NCI-H1417 treated with DMSO at 0.1 percent for 48 hours (cell line): ENCODE measurements around the gene MRTO4.
"Not testable (repeated sequence)": the region's sequence is repeated elsewhere in the genome, so short reads cannot be mapped to it uniquely, and the experiment has no call there.

Source experiments
- DNase-seq: peaks from one replicate; lab custom pipeline; 2025; lab: John Stamatoyannopoulos, UW

The MRTO4 gene

GRCh38 chr1:19273106-19273843 lies 21.7 kb downstream of the MRTO4 start:
- no peak for DNase-seq

DNA sequence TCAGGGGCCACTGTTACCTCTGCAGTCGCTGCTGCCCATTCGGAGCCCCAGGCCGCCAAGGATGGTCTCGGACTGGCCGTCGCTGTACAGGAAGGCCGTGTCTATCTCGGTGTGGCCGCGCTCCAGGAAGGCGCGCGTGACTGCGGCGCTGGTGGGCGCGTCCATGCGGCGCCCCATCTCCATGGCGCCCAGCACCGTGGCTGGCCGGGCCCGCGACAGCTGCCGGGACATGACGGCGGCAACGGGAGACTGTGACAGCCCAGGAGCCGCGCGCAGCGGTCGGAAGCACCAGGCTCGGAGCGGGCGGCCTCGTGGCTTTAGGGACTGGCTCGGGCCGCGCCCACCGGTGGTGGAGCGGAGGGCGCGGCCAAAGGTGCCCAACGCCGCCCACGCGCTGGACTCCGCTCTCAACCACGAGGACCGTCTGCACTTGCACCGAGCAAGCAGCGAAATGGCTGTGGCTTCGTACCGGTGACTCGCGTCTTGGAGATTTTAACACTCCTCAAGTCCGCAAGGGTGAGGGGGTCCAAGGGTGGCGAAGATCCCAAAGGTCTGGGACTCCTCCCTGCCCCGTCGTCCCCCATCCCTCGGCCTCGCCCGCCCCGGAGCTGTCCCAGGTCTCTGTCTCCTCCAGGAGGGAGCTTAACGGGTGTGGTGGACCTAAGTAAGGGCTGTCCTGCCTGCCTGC lies 22.4 kb downstream of the MRTO4 start:
- DNase-seq = not testable (repeated sequence)

GRCh38 chr1:19274636-19275035 lies 23.0 kb downstream of the MRTO4 start:
- no peak for DNase-seq

DNA sequence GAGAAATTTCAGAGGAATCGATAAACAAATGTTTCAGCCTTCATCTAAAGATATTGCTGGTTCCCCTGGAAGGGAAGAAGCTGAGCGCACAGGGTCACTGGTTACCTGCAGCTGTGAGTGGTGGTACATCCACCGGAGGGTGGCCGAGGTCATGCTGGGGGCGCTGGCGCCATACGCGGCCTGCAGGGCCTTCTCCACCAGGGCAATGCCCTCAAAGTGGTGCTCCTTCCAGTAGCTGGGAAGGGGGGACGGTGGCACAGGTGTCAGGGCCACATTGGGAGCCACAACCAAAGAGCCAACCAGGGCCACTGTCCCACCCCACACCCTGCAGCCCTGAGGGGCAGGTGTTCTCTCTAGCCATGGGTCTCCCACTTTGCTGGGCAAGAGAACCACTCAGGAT lies 32.3 kb downstream of the MRTO4 start:
- DNase-seq = no peak

GRCh38 chr1:19284881-19285280 lies 33.3 kb downstream of the MRTO4 start:
- no peak for DNase-seq

DNA sequence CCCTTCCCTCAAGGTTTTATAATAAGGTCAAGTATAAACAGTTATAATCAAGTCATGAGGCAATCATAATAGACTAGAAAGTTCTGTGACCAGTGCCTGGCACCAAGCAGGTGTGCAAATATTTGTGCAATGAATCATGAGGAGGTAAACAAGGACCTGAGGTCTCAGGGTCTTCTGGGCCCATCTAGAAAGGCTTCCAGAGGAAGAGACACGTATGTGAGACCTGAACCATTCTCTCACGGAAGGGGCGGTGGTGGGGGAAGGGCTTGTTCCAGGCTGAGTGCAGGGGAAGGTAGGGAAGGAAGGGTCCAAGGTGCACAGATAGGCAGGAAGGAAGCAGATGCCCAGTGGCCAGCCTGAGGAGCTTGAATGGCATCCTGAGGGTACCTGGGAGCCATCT lies 33.8 kb downstream of the MRTO4 start:
- not testable (repeated sequence) for DNase-seq

DNA sequence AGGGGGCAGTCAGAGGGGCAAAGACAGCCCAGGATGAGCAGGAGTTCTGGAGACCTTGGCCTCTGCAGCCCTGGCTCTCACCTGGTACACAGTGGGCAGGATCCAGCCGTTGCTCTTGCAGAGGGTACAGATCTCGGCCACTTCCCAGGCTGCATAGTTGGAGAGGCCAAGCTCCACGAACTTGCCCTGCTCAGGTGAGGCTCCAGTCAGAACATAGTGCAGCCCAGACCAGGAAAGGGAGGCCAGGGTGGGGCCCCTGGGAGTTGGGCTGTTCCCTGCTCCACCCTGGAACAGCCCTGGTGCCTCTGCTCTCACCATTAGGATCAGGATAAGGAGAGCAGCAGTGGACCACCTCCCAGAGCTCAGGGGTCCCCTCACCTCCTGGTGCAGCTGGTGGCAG lies 34.2 kb downstream of the MRTO4 start:
- DNase-seq = not testable (repeated sequence)

DNA sequence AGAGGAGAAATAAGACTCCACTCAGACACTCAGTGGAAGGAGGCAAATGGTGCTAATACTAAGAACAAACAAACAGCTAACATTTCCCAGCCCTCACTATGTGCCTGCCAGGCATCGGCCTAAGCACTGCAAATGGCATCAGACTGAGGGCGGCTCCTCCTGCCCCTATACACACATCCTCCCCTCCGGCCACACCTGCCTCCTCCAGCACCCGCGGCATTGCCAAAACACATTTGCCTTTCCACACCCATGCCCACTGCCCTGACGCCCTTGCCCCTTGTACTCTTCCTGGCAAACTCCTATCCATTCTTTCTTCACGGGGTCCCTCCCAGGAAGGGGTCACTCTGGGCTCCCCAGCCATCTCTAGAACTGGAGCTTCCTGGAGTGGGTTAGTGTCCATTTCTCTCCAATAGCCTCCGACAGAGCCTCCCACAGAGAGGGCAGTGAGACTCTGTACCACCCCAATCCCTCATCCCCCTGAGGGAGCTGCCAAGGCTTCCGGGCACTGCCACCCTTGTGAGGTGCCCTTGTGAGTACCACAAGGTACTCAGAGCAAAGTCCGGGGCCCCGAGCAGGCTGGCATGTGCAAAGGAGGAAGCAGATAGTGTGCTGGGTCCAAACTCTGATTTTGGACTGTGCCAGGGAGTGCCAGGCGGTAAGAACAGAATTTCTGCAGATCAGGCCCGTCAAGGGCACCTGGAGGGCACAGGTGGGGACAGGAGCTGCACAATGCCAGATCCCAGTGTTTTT lies 36.0 kb downstream of the MRTO4 start:
- DNase-seq = no peak

DNA sequence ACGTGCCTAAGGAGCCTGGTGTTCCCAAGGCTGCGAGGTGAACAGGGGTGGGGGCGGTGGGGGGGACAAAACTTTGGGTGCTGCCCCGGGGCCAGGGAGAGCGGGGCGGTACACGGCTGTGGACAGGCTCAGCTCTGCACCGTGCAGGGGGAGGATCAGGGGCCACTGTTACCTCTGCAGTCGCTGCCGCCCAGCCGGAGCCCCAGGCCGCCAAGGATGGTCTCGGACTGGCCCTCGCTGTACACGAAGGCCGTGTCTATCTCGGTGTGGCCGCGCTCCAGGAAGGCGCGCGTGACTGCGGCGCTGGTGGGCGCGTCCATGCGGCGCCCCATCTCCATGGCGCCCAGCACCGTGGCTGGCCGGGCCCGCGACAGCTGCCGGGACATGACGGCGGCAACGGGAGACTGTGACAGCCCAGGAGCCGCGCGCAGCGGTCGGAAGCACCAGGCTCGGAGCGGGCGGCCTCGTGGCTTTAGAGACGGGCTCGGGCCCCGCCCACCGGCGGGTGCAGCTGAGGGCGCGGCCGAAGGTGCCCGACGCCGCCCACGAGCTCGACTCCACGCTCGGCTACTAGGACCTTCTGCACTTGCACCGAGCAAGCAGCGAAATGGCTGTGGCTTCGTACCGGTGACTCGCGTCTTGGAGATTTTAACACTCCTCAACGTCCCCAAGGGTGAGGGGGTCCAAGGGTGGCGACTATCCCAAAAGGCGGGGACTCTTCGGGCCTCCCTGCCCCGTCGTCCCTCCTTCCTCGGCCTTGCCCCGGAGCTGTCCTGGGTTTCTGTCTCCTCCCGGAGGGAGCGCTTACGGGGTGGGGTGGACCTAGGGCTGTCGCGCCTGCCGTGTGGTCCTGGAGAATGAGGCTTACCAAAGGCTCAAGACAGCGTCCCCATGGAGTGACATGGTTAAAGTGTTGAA lies 37.0 kb downstream of the MRTO4 start, which contains the start of gene AKR7A3:
AKR7A3 (minus strand) TSS at position 447 of the 918 bp plus-strand sequence; CDS start at position 386, 61 bp downstream.
- DNase-seq = not testable (repeated sequence)

GRCh38 chr1:19289244-19289643 lies 37.6 kb downstream of the MRTO4 start:
- DNase-seq = no peak

DNA sequence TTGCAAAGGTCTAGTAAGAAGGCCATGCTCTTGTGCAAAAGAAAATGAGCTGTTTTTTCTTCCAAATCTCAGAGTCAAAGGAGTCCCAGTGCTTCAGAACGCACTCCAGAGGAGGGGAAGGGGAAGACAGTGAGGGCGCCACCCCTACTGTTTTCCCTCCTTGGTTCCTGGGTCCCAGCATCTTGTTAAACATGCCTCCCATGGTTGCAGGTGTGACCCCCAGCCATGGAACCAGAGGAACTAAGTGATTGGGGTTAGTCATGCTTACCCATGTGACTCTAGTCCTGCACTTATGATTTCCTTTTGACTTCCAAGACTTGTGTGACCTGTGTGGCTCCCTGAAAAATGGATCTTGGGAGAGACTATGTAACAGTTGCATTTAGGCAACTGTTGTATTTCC lies 43.0 kb downstream of the MRTO4 start:
- DNase-seq = no peak

- DNase-seq = no peak
Observed at GRCh38 chr1:19300211-19300610, 48.6 kb downstream of the MRTO4 start.

- not testable (repeated sequence) for DNase-seq
Observed at GRCh38 chr1:19304081-19304480, 52.5 kb downstream of the MRTO4 start.

DNA sequence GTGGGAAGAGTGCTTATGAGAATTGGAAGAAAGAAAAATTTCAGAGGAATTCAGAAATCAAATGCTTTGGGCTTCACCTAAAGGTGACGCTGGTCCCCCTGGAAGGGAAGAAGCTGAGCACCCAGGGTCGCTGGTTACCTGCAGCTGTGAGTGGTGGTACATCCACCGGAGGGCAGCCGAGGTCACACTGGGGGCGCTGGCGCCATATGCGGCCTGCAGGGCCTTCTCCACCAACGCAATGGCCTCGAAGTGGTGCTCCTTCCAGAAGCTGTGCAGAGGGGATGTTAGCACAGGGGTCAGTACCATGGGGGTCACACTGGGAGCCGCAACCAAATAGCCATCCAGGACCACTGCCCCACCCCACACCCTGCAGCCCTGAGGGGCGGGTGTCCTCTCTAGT lies 54.3 kb downstream of the MRTO4 start:
- DNase-seq = no peak

GRCh38 chr1:19306941-19307340 lies 55.3 kb downstream of the MRTO4 start:
- DNase-seq = no peak

- no peak for DNase-seq
Observed at GRCh38 chr1:19307794-19308508, 56.3 kb downstream of the MRTO4 start.

DNA sequence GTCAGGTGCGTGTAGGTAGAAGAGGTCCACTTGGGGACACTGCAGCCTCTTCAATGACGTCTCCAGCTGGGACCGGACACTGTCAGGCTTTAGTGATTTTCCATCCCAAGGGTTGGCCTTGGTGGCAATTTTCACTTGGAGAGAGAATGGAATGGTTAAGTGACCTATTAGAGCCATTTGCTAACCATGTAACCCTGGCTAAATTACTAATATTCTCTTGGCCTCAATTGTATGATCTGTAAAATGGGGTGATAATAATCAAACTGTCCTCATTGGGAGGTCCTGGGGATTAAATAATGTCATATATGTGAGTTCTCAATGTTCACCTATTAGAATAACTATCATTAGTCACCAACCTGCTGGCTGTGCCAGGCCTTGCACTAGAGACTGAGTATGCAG lies 56.9 kb downstream of the MRTO4 start:
- DNase-seq = no peak

DNA sequence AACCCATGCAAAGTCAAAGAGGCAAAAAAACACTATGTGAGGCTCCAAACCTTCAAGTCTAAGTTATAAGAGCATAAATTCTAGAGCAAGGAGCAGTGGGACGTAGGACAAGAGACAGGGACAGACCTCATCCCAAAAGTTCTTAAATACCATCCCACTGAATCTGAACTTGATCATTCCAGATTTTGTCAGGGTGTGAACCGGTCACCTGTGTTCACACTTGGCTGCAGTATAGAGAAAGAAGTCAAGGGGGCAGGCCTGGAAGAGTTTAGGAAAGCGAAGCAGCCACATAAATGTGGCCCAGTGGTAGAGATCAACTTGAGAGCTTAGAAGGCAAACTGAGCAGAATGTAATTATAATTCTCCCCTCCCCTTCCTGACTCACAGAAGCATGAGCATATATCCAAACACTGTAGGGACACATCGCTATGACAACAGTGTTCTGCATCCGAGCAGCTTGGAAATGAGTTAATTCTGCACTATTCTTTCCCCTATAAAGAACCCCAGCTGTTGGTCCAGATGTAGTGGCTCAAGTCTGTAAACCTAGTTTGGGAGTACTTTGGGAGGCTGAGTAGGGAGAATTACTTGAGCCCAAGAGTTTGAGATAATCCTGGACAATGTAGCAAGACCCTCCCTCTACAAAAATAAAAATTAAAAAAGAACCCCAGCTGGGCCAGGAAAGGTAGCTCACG lies 57.7 kb downstream of the MRTO4 start:
- DNase-seq = no peak
